Ascending aorta (tissue), 2 donors: ENCODE measurements around the gene TBX3. TPM values are rescaled to one million over a fixed set of nuclear protein-coding genes. Genes with fewer than 3 reads are reported as not detected.

Experiments used
- DNase-seq, 2 donors: peaks; one replicate each; pipeline ENCODE4 v3.0.0-alpha.2; 2019; ENCODE audit warnings: low spot score in 2 of 2
- H3K27ac ChIP-seq, 2 donors: fragments of 200-600 bp; sonication (generic); one replicate each; pipeline ENCODE4 v1.5.1; 2016 to 2017; ENCODE audit warnings: mild to moderate bottlenecking in 1 of 2
- H3K27me3 ChIP-seq: fragments of 200-600 bp; sonication (generic); one replicate; pipeline ENCODE4 v1.5.1; 2017
- H3K36me3 ChIP-seq, 2 donors: fragments of 200-600 bp; sonication (generic); one replicate each; pipeline ENCODE4 v1.5.1; 2016
- H3K4me1 ChIP-seq, 2 donors: fragments of 200-600 bp; sonication (generic); one replicate each; pipeline ENCODE4 v1.5.1; 2016 to 2017; ENCODE audit warnings: mild to moderate bottlenecking in 1 of 2
- H3K4me3 ChIP-seq, 2 donors: fragments of 200-600 bp; sonication (generic); one replicate each; pipeline ENCODE4 v1.5.1; 2016 to 2017; ENCODE audit warnings: mild to moderate bottlenecking in 1 of 2
- H3K9me3 ChIP-seq, 2 donors: fragments of 200-600 bp; sonication (generic); one replicate each; pipeline ENCODE4 v1.5.1; 2016
- intact Hi-C: fragments of 100-400 bp; cut with DNase I; formaldehyde crosslinking; loops from one replicate; pipeline ENCODE4 v1.15.1; 2023
- total RNA-seq: library from RNA; depleted of rRNA; stranded (reverse); fragments of >200 nt; gene quantifications from one replicate; pipeline ENCODE4 v1.1.0, GENCODE V29; 2016
- TF ChIP-seq, protein P1 (sequence below), 3 experiments: fragments of 200-600 bp in 2 of 3; fragments of 450-650 bp in 1 of 3; sonication (generic) in 2 of 3; IDR thresholded peaks; one replicate each; pipeline ENCODE4 v1.5.1; 2016 to 2019; ENCODE audit warnings: antibody characterized with exemption in 3 of 3, mild to moderate bottlenecking in 1 of 3, moderate library complexity in 1 of 3

The TBX3 gene
- total RNA-seq, 1 donor from 2014 or later, result 20.0 TPM

DNA sequence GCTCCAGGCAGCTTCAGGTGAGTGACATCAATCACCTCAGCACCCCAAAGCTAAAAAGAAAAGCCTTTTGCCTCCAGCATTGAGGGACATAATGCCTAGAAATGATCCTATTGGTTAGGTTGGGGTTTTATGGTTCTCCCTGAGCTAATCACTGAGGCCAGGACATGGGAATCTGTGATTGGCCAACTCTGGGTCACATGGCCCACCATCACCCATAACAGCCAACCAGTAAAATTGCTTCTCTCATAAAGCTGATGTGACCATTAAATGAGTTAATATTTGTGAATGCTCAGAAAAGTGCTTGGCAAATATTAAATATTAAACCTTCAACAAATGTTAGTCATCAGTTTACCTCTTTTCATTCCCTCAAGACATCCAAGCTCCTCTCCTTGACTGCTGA is 60.2 kb downstream of the TBX3 start:
- no peak for DNase-seq
- H3K9me3 ChIP-seq, result no peaks in the 10 kb centered on the region
- intact Hi-C loops, result no loop called here
- no peak overlapping the region for H3K27ac ChIP-seq
- H3K4me3 ChIP-seq, result no peak overlapping the region
- H3K4me1 ChIP-seq, result no peaks in the 10 kb centered on the region
- H3K27me3 ChIP-seq, result no peaks in the 10 kb centered on the region
- no peaks in the 10 kb centered on the region for H3K36me3 ChIP-seq
- TF ChIP-seq, protein P1, sequence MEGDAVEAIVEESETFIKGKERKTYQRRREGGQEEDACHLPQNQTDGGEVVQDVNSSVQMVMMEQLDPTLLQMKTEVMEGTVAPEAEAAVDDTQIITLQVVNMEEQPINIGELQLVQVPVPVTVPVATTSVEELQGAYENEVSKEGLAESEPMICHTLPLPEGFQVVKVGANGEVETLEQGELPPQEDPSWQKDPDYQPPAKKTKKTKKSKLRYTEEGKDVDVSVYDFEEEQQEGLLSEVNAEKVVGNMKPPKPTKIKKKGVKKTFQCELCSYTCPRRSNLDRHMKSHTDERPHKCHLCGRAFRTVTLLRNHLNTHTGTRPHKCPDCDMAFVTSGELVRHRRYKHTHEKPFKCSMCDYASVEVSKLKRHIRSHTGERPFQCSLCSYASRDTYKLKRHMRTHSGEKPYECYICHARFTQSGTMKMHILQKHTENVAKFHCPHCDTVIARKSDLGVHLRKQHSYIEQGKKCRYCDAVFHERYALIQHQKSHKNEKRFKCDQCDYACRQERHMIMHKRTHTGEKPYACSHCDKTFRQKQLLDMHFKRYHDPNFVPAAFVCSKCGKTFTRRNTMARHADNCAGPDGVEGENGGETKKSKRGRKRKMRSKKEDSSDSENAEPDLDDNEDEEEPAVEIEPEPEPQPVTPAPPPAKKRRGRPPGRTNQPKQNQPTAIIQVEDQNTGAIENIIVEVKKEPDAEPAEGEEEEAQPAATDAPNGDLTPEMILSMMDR (IDR thresholded peaks at IDR 0.05), result no peak
